HG03558 (cell line): ENCODE measurements around the gene KMT5B.

Experiments
- ATAC-seq: cut with Tn5 transposase; IDR thresholded peaks from one replicate; pipeline ENCODE4 v1.9.1; 2021; ENCODE audit warnings: moderate number of reproducible peaks; ENCODE audit not compliant: unreplicated experiment; ENCODE audit errors: extremely low read depth

Gene KMT5B

DNA sequence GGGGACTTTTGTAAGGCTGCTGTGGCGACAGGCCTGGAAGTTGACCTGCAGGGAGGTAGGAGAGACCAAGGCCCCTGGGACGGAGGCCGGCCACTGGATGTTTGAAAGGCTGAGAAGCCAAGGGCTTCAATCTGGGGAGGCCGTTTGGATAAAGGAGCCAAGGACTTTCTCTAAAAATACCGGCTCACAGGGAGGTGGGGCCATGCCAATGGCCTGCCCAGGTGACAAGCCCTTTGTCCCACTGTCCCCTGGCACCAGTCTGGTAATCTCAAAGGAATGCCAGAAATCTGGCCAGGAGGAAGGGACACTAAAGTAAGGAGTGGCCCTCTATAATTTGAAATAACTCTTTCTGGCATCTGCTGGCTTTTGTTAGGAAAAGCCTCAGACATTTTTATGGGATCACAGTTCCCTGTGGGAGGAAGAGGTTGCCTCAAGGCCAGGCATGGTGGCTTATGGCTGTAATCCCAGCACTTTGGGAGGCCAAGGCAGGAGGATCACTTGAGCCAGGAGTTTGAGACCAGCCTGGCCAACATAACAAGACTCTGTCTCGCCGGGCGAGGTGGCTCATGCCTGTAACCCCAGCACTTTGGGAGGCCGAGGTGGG lies 90.1 kb downstream of the KMT5B start:
- no peak for ATAC-seq

DNA sequence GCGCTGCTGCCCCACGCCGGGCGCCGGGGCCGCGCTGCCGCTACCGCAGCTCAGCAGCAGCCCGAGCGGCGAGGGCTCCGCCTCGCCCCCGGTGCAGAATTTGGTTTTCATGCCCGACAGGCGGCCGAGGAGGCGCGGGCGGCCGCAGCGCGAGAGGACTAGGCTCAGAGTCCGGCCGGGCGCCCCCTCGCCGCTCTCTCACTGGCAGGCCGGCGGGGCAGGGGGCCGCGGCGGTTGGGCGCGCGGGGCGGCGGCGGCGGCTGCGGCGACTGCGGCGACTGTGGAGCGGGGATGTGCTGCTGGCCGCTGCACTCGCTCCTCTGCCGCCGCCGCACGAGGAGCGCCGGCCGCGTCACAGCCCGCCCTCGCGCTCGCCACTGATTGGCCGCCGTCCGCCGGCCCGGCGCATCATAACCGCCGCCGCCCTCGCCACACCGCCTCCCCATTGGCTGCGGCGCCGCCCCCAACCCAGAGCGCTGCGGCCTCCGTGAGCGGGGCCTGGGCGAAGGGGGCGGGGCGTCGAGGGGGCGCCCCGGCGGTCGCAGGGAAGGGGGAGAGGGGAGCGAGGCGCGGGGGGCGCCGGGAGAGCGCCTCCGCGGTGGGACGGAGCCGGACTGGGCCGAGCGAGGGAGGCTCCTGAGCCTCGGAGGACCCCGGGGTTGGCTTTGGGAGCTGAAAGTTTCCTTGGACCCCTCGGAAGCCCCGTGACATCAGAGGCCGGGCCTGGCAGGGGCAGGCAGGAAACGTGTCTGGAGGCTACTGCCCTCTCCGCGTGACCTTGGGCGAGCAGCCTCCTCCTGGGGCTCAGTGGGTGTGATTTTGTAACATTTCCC lies 91.8 kb downstream of the KMT5B start, which contains the start of gene CHKA:
Gene CHKA (minus strand): TSS at position 322 of the 833 bp plus-strand sequence. CDS start 211 bp downstream, at position 111.
- peak; percentile 66 for ATAC-seq

DNA sequence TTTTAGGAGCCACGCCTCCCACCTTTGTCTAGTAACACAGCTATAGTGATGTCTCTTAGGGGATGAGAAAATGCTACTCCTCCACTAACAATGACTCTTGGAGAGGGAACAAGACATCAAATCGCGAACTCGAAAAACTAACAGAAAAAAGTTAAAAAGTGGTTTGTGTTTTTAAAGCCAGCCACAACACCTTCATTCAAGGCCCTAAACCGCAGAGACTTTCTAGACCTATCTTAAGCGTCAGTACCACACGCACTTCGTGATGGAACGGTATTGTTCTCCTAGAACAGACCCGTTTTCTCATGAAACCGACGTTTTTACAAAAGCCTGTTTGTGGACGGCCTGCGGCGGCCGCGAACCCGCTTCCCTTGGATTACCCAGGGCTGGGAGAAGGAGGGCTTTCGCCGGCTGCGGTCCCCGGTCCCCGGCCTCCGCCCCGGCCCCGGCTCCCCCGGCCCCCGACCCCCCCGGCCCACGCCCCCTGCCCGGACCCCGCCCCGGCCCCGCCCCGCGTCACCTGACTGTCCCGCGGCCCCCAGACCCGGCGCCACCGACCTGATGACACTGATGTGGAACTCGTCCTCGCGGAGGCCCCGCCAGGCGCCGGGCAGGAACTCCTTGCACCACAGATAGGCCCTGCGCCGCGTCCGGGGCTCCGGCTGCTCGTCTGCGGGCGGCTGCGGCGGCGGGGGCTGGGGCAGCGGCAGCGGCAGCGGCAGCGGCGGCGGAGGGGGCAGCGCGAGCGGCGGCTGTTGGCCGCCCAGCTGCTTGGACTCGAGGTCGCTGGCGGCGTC lies 92.6 kb downstream of the KMT5B start:
- ATAC-seq, result no peak

DNA sequence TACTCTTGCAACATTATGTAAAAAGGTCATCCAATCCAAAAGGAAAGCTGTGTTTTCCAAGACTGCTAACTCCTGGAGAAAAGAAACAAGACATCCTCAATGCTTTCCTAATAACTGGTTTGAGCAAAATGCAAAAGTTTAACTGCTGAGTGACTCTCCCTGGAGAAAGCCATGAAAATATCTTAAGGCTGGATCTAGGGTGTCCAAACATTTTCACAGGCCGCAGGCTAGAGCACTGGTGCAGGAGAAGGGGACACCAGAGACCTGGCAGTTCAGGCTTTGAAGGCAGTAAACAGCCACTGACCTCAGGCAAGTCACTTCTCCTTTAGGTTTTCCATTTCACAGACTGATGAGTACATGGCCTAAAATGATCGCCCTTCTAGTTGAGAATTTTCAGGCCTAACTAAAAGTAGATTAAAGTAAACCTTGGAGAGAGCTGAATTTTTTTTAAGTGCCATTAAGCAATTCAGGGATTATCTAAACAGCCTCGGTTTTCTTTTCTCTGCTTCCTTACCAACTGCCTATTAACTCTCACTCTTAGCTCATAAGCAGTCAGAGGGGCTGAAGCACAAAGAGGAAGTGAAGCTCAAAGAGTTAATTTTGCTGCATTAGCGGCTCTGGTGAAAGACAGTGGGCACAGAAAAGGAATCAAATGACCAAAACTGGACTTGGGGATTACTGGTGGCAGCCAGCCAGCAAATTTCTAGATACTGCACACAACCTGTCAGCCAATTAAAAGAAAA lies 94.2 kb downstream of the KMT5B start:
- no peak for ATAC-seq

DNA sequence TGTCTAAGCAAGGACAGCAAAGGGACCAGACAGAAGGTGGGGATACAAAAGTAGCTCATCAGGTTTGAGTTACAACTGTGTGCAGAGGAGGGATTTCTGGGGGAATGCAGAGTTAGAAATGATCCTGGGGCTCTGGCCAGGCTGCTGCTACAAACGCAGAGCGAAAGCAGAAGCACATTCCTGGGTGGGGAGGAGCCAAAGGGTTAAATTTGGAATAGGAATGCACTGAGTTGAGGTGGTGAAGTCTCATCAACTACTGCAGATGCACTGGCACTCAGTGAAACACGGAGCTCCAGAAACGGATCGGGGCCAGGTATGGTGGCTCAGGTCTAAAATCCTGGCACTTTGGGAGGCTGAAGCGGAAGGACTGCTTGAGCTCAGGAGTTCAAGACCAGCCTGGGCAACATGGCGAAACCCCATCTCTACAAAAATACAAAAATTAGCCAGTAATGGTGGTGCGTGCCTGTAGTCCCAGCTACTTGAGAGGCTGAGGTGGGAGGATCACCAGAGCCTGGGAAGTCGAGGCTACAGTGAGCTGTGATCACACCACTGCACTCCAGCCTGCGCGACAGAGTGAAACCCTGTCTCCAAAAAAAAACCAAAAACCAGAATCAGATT lies 95.1 kb downstream of the KMT5B start:
- no peak for ATAC-seq

DNA sequence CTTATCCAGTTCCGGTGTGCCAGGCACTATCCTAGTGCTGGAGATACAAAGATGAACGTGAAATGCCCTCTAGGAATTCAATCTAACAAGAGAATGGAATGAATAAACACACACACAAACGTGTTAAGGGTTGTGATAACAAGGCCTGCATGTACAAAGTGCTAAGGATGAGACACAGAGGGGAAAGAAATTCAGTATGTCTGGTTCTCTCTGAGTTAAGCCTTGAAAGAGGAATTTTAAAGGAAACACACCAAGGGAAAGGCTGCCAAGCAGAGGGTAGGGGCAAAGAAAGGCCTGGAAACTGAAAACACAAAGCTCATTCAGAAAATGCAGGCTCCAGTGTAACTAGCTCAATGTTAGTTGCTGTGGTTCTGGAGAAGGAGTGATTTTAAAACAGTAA lies 96.1 kb downstream of the KMT5B start:
- no peak for ATAC-seq

DNA sequence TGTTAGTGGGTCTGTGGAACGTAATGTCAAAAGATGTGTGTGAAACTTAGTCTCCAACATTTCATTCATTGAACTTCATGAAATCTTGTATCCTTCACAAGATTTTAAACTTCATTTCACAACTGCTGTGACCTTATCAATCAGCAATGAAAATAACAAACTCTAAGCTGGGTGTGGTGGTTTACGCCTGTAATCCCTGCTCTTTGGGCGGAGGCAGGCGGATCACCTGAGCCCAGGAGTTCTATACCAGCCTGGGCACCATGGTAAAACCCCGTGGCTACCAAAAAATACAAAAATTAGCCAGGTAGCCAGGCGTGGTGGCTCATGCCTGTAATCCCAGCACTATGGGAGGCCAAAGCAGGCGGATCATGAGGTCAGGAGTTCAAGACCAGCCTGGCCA lies 97.0 kb downstream of the KMT5B start:
- no peak for ATAC-seq

DNA sequence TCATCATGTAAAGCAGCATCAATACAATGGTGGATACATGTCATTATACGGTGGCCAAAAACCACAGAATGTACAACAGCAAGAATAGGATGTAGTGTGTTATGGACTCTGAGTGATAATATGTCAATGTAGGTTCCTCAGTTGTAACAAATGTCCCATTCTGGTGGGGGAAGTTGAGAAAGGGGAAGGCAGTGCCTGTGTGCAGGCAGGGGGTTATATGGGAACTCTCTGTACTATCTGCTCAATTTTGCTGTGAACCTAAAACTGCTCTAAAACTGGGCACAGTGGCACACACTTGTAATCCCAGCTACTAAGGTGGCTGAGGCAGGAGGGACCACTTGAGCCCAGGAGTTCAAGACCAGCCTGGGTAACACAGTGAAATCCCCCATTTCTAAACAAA lies 97.8 kb downstream of the KMT5B start:
- ATAC-seq, result no peak

DNA sequence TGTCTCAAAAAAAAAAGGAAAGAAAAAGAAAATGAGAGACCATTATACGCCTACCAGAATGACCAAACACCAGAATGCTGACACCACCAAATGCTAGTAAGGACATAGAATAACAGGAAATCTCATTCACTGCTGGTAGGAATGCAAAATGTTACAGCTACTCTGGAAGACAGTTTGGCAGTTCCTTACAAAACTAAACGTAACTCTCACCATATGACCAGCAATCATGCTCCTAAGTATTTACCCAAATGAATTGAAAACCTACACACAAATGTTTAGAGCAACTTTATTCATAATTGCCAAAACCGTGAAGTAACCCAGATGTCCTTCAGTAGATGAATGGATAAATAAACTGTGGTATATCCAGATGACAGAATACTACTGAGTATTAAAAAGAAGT lies 99.1 kb downstream of the KMT5B start:
- ATAC-seq, result no peak

DNA sequence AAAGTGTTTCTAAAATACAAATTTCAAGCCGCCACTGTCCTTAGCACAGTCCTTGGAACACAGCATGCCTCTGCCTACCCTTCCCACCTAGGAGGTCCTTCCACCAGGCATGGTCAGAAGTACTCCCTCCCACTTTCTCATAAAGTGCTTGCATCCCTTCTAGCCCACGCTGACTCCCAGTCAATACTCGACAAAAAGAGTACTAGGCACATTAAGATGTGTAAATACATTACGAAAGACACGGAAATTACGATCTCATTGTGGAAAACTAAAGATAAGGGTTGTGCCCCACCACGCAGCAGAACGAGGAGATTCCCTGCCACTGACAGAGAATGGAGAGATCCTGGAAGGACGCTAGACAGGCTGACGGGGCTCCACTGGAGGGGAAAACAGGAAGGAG lies 105.4 kb downstream of the KMT5B start:
- ATAC-seq, result no peak

DNA sequence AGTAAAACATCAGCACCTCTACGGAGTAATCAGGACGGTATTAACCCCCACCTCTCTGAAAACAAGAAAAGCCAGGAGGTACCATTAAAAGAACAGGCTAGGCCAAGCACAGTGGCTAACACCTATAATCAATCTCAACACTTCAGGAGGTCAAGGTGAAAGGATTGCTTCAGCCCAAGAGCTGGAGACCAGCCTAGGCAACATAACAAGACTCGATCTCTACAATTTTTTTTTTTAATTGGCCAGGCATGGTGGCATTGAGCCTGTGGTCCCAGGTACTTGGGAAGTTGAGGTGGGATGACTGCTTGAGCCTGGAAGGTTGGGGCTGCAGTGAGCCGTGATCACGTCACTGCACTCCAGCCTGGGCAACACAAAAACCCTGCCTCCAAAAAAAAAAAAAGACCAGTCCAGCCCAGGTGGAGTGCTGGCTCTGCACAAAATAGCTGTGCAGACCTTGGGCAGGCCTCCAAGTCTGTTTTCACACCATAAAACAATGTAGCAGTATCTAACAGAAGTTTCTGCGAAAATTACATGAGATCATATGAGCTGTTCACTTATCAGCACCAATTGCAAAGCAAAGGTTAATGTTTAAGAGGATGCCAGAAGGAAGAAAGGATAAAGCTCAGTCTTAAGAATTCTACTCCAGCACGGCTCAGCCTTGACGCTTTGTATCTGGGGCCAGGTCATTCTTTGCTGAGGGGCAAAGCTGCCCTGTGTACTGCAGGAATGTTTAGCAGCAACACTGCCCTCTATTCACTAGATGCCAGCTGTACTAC lies 106.7 kb downstream of the KMT5B start:
- ATAC-seq, result no peak
